ENCODE results near the gene VAMP1.
"Not testable (repeated sequence)": the region's sequence is repeated elsewhere in the genome, so short reads cannot be mapped to it uniquely, and the experiment has no call there.

GRCh38 chr12:6475233-6475975 is 4.9 kb upstream of the VAMP1 start:
- not testable (repeated sequence) for TF ChIP-seq BHLHE40 (IDR thresholded peaks at IDR 0.05; ENCODE audit: borderline replicate concordance); LEF1 (IDR thresholded peaks at IDR 0.05; ENCODE audit: borderline replicate concordance); ARNT (IDR thresholded peaks at IDR 0.05); NFRKB (IDR thresholded peaks at IDR 0.05)
